GM23338 (cell line): Measurements from ENCODE around the gene EXOC3L1. TPM values are rescaled to one million over a fixed set of nuclear protein-coding genes. Genes with fewer than 3 reads are reported as not detected.

ENCODE experiments used
- ATAC-seq: fragments of 200-7000 bp; cut with Tn5 transposase; 3 replicates; pipeline ENCODE4 v1.9.1; 2020
- DNase-seq: peaks from one replicate; pipeline ENCODE4 v3.0.0-alpha.2; 2015; ENCODE audit warnings: low spot score
- H2AFZ ChIP-seq: fragments of 200-600 bp; sonication (generic); 2 replicates; pipeline ENCODE4 v1.8.0; 2016; ENCODE audit warnings: antibody characterized with exemption, mild to moderate bottlenecking, moderate library complexity
- H3F3A ChIP-seq: fragments of 200-600 bp; sonication (generic); replicated peaks from 2 replicates; pipeline ENCODE4 v1.8.0; 2017; ENCODE audit warnings: antibody characterized with exemption, mixed run types, low read depth
- H3K27ac ChIP-seq: fragments of 200-600 bp; sonication (generic); 2 replicates; pipeline ENCODE4 v1.6.1; 2016; ENCODE audit warnings: low read depth
- H3K27me3 ChIP-seq: fragments of 200-600 bp; sonication (generic); 2 replicates; pipeline ENCODE4 v1.8.0; 2016; ENCODE audit warnings: mild to moderate bottlenecking, mixed run types, moderate library complexity; ENCODE audit not compliant: insufficient read depth
- H3K36me3 ChIP-seq: fragments of 200-600 bp; sonication (generic); 2 replicates; pipeline ENCODE4 v1.8.0; 2016; ENCODE audit warnings: mild to moderate bottlenecking; ENCODE audit not compliant: insufficient read depth
- H3K4me1 ChIP-seq: fragments of 200-600 bp; sonication (generic); 2 replicates; pipeline ENCODE4 v1.8.0; 2016; ENCODE audit warnings: mild to moderate bottlenecking, moderate library complexity; ENCODE audit not compliant: insufficient read depth
- H3K4me2 ChIP-seq: fragments of 200-600 bp; sonication (generic); 2 replicates; pipeline ENCODE4 v1.7.1; 2017; ENCODE audit warnings: mixed run types
- H3K4me3 ChIP-seq: fragments of 200-600 bp; sonication (generic); 2 replicates; pipeline ENCODE4 v1.6.1; 2016; ENCODE audit warnings: mixed run types
- H3K79me2 ChIP-seq: fragments of 200-600 bp; sonication (generic); replicated peaks from 2 replicates; pipeline ENCODE4 v1.8.0; 2017; ENCODE audit warnings: mild to moderate bottlenecking; ENCODE audit not compliant: insufficient read depth
- H3K9me2 ChIP-seq: fragments of 200-600 bp; sonication (generic); 2 replicates; pipeline ENCODE4 v1.8.0; 2017; ENCODE audit not compliant: insufficient read depth
- H4K20me1 ChIP-seq: fragments of 200-600 bp; sonication (generic); replicated peaks from 2 replicates; pipeline ENCODE4 v1.8.0; 2017; ENCODE audit warnings: mild to moderate bottlenecking; ENCODE audit not compliant: insufficient read depth
- H3K27ac Mint-ChIP-seq: 2 replicates; pipeline ENCODE4 v1.8.0; 2020; ENCODE audit warnings: inconsistent platforms, mild to moderate bottlenecking, moderate library complexity, mixed read lengths
- H3K27me3 Mint-ChIP-seq: 3 replicates; pipeline ENCODE4 v1.8.0; 2022; ENCODE audit warnings: low read depth, mild to moderate bottlenecking, moderate library complexity, mixed read lengths, inconsistent platforms; ENCODE audit not compliant: insufficient read depth, poor library complexity
- H3K36me3 Mint-ChIP-seq: 3 replicates; pipeline ENCODE4 v1.8.0; 2021; ENCODE audit warnings: low read depth, mild to moderate bottlenecking, inconsistent platforms, moderate library complexity, mixed read lengths
- H3K4me1 Mint-ChIP-seq: 3 replicates; pipeline ENCODE4 v1.8.0; 2020; ENCODE audit warnings: mild to moderate bottlenecking, inconsistent platforms, mixed read lengths
- H3K4me3 Mint-ChIP-seq: 3 replicates; pipeline ENCODE4 v1.8.0; 2021; ENCODE audit warnings: moderate library complexity, mild to moderate bottlenecking, inconsistent platforms, mixed read lengths
- H3K9me3 Mint-ChIP-seq: 3 replicates; pipeline ENCODE4 v1.8.0; 2020; ENCODE audit warnings: moderate library complexity, mild to moderate bottlenecking, inconsistent platforms, mixed read lengths
- CREB1 ChIP-seq: fragments of 250-450 bp; sonication (Bioruptor Pico); IDR thresholded peaks from 2 replicates; pipeline ENCODE4 v1.5.0; 2020; ENCODE audit warnings: low read depth, mild to moderate bottlenecking, moderate library complexity
- CTCF ChIP-seq, 2 experiments: fragments of 200-600 bp in 1 of 2; sonication (generic) in 1 of 2; conservative IDR thresholded peaks; 2 replicates each; pipeline versions ENCODE4 v1.5.1 to v1.6.1; 2016 to 2017; ENCODE audit warnings: antibody characterized with exemption in 2 of 2, low read depth in 2 of 2, mild to moderate bottlenecking in 2 of 2, moderate library complexity in 1 of 2
- ETS1 ChIP-seq: IDR thresholded peaks from 2 replicates; pipeline ENCODE4 v1.6.1; 2016; ENCODE audit warnings: antibody characterized with exemption
- EZH2 ChIP-seq: fragments of 200-600 bp; sonication (generic); IDR thresholded peaks from one replicate; pipeline ENCODE4 v1.8.0; 2017; ENCODE audit warnings: antibody characterized with exemption, mild to moderate bottlenecking, low read depth; ENCODE audit not compliant: unreplicated experiment
- EZH2phosphoT487 ChIP-seq: fragments of 200-600 bp; sonication (generic); IDR thresholded peaks from one replicate; pipeline ENCODE4 v1.8.1; 2018; ENCODE audit warnings: antibody characterized with exemption; ENCODE audit not compliant: unreplicated experiment
- JUNB ChIP-seq: IDR thresholded peaks from one replicate; pipeline ENCODE4 v1.6.1; 2016; ENCODE audit warnings: antibody characterized with exemption; ENCODE audit not compliant: unreplicated experiment
- NANOG ChIP-seq: IDR thresholded peaks from 2 replicates; pipeline ENCODE4 v1.6.1; 2016; ENCODE audit warnings: antibody characterized with exemption, borderline replicate concordance
- REST ChIP-seq: IDR thresholded peaks from one replicate; pipeline ENCODE4 v1.6.1; 2018; ENCODE audit warnings: antibody characterized with exemption; ENCODE audit not compliant: unreplicated experiment
- STAT1 ChIP-seq: IDR thresholded peaks from one replicate; pipeline ENCODE4 v1.6.1; 2016; ENCODE audit warnings: antibody characterized with exemption; ENCODE audit not compliant: unreplicated experiment
- ZNF114 ChIP-seq: fragments of 250-450 bp; sonication (Bioruptor Pico); IDR thresholded peaks from 2 replicates; pipeline ENCODE4 v1.5.0; 2020; ENCODE audit warnings: mild to moderate bottlenecking, moderate library complexity
- ZNF331 ChIP-seq: fragments of 250-450 bp; sonication (Bioruptor Pico); IDR thresholded peaks from 2 replicates; pipeline ENCODE4 v1.5.0; 2020; ENCODE audit warnings: low read depth, mild to moderate bottlenecking, moderate library complexity
- ZNF462 ChIP-seq: fragments of 250-450 bp; sonication (Bioruptor Pico); IDR thresholded peaks from 2 replicates; pipeline ENCODE4 v1.5.0; 2020; ENCODE audit warnings: mild to moderate bottlenecking, moderate library complexity
- polyA plus RNA-seq: library from polyadenylated mRNA; unstranded; fragments of >200 nt; fragmentation: Nextera tagmentation; extraction: Ambion mirVana; gene quantifications from 2 replicates; pipeline ENCODE4 v1.2.1, GENCODE V29; 2016
- total RNA-seq: library from RNA; depleted of rRNA; stranded (reverse); fragments of >200 nt; shearing (Covaris generic); gene quantifications from 2 replicates; pipeline ENCODE4 v1.2.3, GENCODE V29; 2014

Gene EXOC3L1
- total and polyA plus RNA-seq, 2 experiments from 2014 or later: 1.1 to 2.3 TPM

GRCh38 chr16:67196881-67197280 lies 6.9 kb upstream of the EXOC3L1 start (continued):
- TF ChIP-seq JUNB (no peak), STAT1 (no peak), NANOG (no peak), ETS1 (no peak), EZH2 (no peak), CREB1 (CRISPR knock-in tag) (no peak), CTCF (conservative IDR thresholded peaks at IDR 0.05; ENCODE audit: low read depth in 2 of 2) (no peak), ZNF331 (CRISPR knock-in tag) (no peak), REST (no peak), EZH2phosphoT487 (no peak), ZNF114 (no peak)

- Histone ChIP-seq H3K79me2 (peaks cover 21% of the 10 kb centered on the region), H3K4me2 (no peak overlapping the region), H3K36me3 (peaks cover 20% of the 10 kb centered on the region; the same call in 1 of the 2 replicates), H3K4me1 (peaks cover 16% of the 10 kb centered on the region), H3K27me3 (no peaks in the 10 kb centered on the region), H4K20me1 (peaks cover 22% of the 10 kb centered on the region), H2AFZ (no peak overlapping the region), H3K9me2 (no peaks in the 10 kb centered on the region), H3F3A (peaks cover 23% of the 10 kb centered on the region; the same call in 1 of the 2 replicates), H3K27ac (no peak overlapping the region), H3K4me3 (no peak overlapping the region)
- Mint-ChIP-seq H3K9me3 (no peaks in the 10 kb centered on the region), H3K4me3 (peak overlapping the region; percentile 10; the same call in 1 of the 3 replicates), H3K36me3 (peaks cover 52% of the 10 kb centered on the region), H3K27me3 (peaks cover 18% of the 10 kb centered on the region), H3K27ac (no peak overlapping the region), H3K4me1 (peaks cover 24% of the 10 kb centered on the region)
- DNase-seq (no peak), ATAC-seq (no peak)
- TF ChIP-seq ZNF114: no peak
- no peak for TF ChIP-seq ZNF462 (CRISPR knock-in tag)
- no peak for TF ChIP-seq STAT1
- no peak for TF ChIP-seq NANOG
- TF ChIP-seq CREB1 (CRISPR knock-in tag): no peak
These were observed 5.7 kb upstream of the EXOC3L1 start for GRCh38 chr16:67195676-67196075.
